OCI-LY3 (cell line): ENCODE measurements around the gene RNF225.

Source experiments
- H2AFZ ChIP-seq: fragments of 200-600, 300-600 bp; shearing (Covaris generic); 2 replicates; pipeline ENCODE4 v1.6.0; 2014; ENCODE audit warnings: antibody characterized with exemption, low read depth, low read length
- H3K27ac ChIP-seq: fragments of 200-600, 300-600 bp; sonication (generic); 2 replicates; pipeline ENCODE4 v1.5.1; 2014; ENCODE audit warnings: mild to moderate bottlenecking, low read length, moderate library complexity, mixed read lengths
- H3K27me3 ChIP-seq: fragments of 200-600, 300-600 bp; sonication (generic); 2 replicates; pipeline ENCODE4 v1.6.1; 2014; ENCODE audit warnings: low read depth, low read length, mixed read lengths
- H3K36me3 ChIP-seq: fragments of 200-600, 300-600 bp; sonication (generic); replicated peaks from 2 replicates; pipeline ENCODE3; 2014; ENCODE audit warnings: low read depth, low read length, mixed read lengths
- H3K4me1 ChIP-seq: fragments of 300-600, 200-600 bp; sonication (generic); 2 replicates; pipeline ENCODE4 v1.6.1; 2014; ENCODE audit warnings: low read length, mixed read lengths
- H3K4me2 ChIP-seq: fragments of 200-600, 300-600 bp; sonication (generic); 2 replicates; pipeline ENCODE4 v1.6.1; 2014; ENCODE audit warnings: low read length, mixed read lengths
- H3K4me3 ChIP-seq: fragments of 300-600, 200-600 bp; sonication (generic); 2 replicates; pipeline ENCODE4 v1.5.1; 2014; ENCODE audit warnings: antibody characterized with exemption, mild to moderate bottlenecking, low read length, moderate library complexity
- H3K79me2 ChIP-seq: fragments of 300-600, 200-600 bp; shearing (Covaris generic); 2 replicates; pipeline ENCODE4 v1.6.1; 2014; ENCODE audit warnings: mild to moderate bottlenecking, low read length, mixed read lengths
- H3K9ac ChIP-seq: fragments of 300-600, 200-600 bp; shearing (Covaris generic); 2 replicates; pipeline ENCODE4 v1.6.0; 2014; ENCODE audit warnings: mild to moderate bottlenecking, low read length, moderate library complexity
- H3K9me3 ChIP-seq: fragments of 200-600, 300-600 bp; shearing (Covaris generic); 2 replicates; pipeline ENCODE4 v1.6.1; 2014; ENCODE audit warnings: low read length, mixed read lengths; ENCODE audit not compliant: insufficient read depth
- H4K20me1 ChIP-seq: fragments of 200-600, 300-600 bp; sonication (generic); 2 replicates; pipeline ENCODE4 v1.6.1; 2016; ENCODE audit warnings: low read length, mixed read lengths; ENCODE audit not compliant: insufficient read depth
- EZH2phosphoT487 ChIP-seq: fragments of 200-600 bp; shearing (Covaris generic); IDR thresholded peaks from 2 replicates; pipeline ENCODE4 v1.6.1; 2018; ENCODE audit warnings: antibody characterized with exemption, mixed run types, low read depth
- TF ChIP-seq, protein P1 (sequence below): fragments of 200-600, 300-600 bp; sonication (generic); IDR thresholded peaks from 2 replicates; pipeline ENCODE4 v1.5.1; 2014; ENCODE audit warnings: antibody characterized with exemption, low read length, low read depth

The RNF225 gene

GRCh38 chr19:58394821-58395219, 636 bp upstream of the RNF225 start:
- no peaks in the 10 kb centered on the region for H3K4me1 ChIP-seq
- H4K20me1 ChIP-seq, result peaks cover 46% of the 10 kb centered on the region
- TF ChIP-seq EZH2phosphoT487, result no peak
- TF ChIP-seq, protein P1, sequence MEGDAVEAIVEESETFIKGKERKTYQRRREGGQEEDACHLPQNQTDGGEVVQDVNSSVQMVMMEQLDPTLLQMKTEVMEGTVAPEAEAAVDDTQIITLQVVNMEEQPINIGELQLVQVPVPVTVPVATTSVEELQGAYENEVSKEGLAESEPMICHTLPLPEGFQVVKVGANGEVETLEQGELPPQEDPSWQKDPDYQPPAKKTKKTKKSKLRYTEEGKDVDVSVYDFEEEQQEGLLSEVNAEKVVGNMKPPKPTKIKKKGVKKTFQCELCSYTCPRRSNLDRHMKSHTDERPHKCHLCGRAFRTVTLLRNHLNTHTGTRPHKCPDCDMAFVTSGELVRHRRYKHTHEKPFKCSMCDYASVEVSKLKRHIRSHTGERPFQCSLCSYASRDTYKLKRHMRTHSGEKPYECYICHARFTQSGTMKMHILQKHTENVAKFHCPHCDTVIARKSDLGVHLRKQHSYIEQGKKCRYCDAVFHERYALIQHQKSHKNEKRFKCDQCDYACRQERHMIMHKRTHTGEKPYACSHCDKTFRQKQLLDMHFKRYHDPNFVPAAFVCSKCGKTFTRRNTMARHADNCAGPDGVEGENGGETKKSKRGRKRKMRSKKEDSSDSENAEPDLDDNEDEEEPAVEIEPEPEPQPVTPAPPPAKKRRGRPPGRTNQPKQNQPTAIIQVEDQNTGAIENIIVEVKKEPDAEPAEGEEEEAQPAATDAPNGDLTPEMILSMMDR, result no peak
- no peak overlapping the region for H2AFZ ChIP-seq
- no peak overlapping the region for H3K4me2 ChIP-seq
- no peaks in the 10 kb centered on the region for H3K27me3 ChIP-seq
- H3K9ac ChIP-seq, result no peak overlapping the region
- H3K4me3 ChIP-seq, result no peak overlapping the region
- no peak overlapping the region for H3K27ac ChIP-seq
- peaks cover 51% of the 10 kb centered on the region for H3K36me3 ChIP-seq
- H3K9me3 ChIP-seq, result no peaks in the 10 kb centered on the region
- H3K79me2 ChIP-seq, result peaks cover 35% of the 10 kb centered on the region

GRCh38 chr19:58395979-58396627, 647 bp downstream of the RNF225 start:
- Histone ChIP-seq H3K36me3 (peaks cover 45% of the 10 kb centered on the region), H3K4me2 (no peak overlapping the region), H4K20me1 (peaks cover 39% of the 10 kb centered on the region), H3K4me1 (peaks cover 6% of the 10 kb centered on the region), H3K9me3 (no peaks in the 10 kb centered on the region), H3K27me3 (no peaks in the 10 kb centered on the region), H2AFZ (no peak overlapping the region), H3K27ac (no peak overlapping the region), H3K79me2 (peaks cover 22% of the 10 kb centered on the region), H3K9ac (no peak overlapping the region), H3K4me3 (no peak overlapping the region)
- TF ChIP-seq, protein P1, result no peak
- TF ChIP-seq EZH2phosphoT487, result no peak

- Histone ChIP-seq H4K20me1 (peaks cover 37% of the 10 kb centered on the region), H2AFZ (no peak overlapping the region), H3K4me2 (no peak overlapping the region), H3K27ac (no peak overlapping the region), H3K4me1 (peaks cover 7% of the 10 kb centered on the region), H3K9me3 (no peaks in the 10 kb centered on the region), H3K79me2 (peaks cover 15% of the 10 kb centered on the region), H3K36me3 (peaks cover 42% of the 10 kb centered on the region), H3K9ac (no peak overlapping the region), H3K4me3 (no peak overlapping the region), H3K27me3 (no peaks in the 10 kb centered on the region)
- no peak for TF ChIP-seq EZH2phosphoT487
- TF ChIP-seq, protein P1, result no peak
Measured at GRCh38 chr19:58396691-58397532, 1.5 kb downstream of the RNF225 start.

- H3K27ac ChIP-seq, result no peak overlapping the region
- TF ChIP-seq EZH2phosphoT487, result no peak
- TF ChIP-seq, protein P1, result no peak
- H3K4me2 ChIP-seq, result no peak overlapping the region
Measured at GRCh38 chr19:58397533-58398037, 2.1 kb downstream of the RNF225 start.

More at GRCh38 chr19:58397533-58398037, 2.1 kb downstream of the RNF225 start:
- H3K27me3 ChIP-seq, result no peaks in the 10 kb centered on the region
- H3K79me2 ChIP-seq, result peaks cover 12% of the 10 kb centered on the region
- H3K4me1 ChIP-seq, result peaks cover 11% of the 10 kb centered on the region
- H4K20me1 ChIP-seq, result peaks cover 30% of the 10 kb centered on the region
- H3K9ac ChIP-seq, result no peak overlapping the region
- no peaks in the 10 kb centered on the region for H3K9me3 ChIP-seq
- peaks cover 38% of the 10 kb centered on the region for H3K36me3 ChIP-seq
- H3K4me3 ChIP-seq, result no peak overlapping the region
- H2AFZ ChIP-seq, result no peak overlapping the region
